OCI-LY1 (cell line): ENCODE measurements around the gene FAM156B.
"Not testable (repeated sequence)": the region's sequence is repeated elsewhere in the genome, so short reads cannot be mapped to it uniquely, and the experiment has no call there.

Source experiments
- H2AFZ ChIP-seq: fragments of 200-600 bp; sonication (generic), shearing (Covaris generic); 2 replicates; pipeline ENCODE4 v1.6.0; 2014; ENCODE audit warnings: antibody characterized with exemption, mild to moderate bottlenecking, low read length
- H3F3A ChIP-seq: fragments of 200-600 bp; sonication (generic), shearing (Covaris generic); 2 replicates; pipeline ENCODE4 v1.6.0; 2014; ENCODE audit warnings: mild to moderate bottlenecking, antibody characterized with exemption, low read length, moderate library complexity; ENCODE audit not compliant: insufficient read depth
- H3K27ac ChIP-seq: fragments of 200-600 bp; sonication (generic); 2 replicates; pipeline ENCODE4 v1.5.1; 2014; ENCODE audit warnings: low read length, mixed run types, mild to moderate bottlenecking, low read depth; ENCODE audit not compliant: poor library complexity, severe bottlenecking
- H3K27me3 ChIP-seq: fragments of 200-600 bp; sonication (generic); 2 replicates; pipeline ENCODE4 v1.6.0; 2014; ENCODE audit warnings: antibody characterized with exemption, mild to moderate bottlenecking, low read length, moderate library complexity; ENCODE audit not compliant: insufficient read depth
- H3K36me3 ChIP-seq: fragments of 200-600 bp; sonication (generic); 2 replicates; pipeline ENCODE4 v1.6.1; 2014; ENCODE audit warnings: mild to moderate bottlenecking, antibody characterized with exemption, low read length, moderate library complexity, mixed read lengths; ENCODE audit not compliant: insufficient read depth
- H3K4me1 ChIP-seq: fragments of 200-600 bp; sonication (generic); 2 replicates; pipeline ENCODE4 v1.5.1; 2014; ENCODE audit warnings: mild to moderate bottlenecking, low read length, moderate library complexity; ENCODE audit not compliant: insufficient read depth, severe bottlenecking
- H3K4me2 ChIP-seq: fragments of 200-600 bp; sonication (generic), shearing (Covaris generic); 2 replicates; pipeline ENCODE4 v1.6.1; 2014; ENCODE audit warnings: low read length
- H3K4me3 ChIP-seq: fragments of 200-600 bp; sonication (generic); 2 replicates; pipeline ENCODE4 v1.5.1; 2014; ENCODE audit warnings: low read length, low read depth, mild to moderate bottlenecking, mixed read lengths; ENCODE audit not compliant: poor library complexity, severe bottlenecking
- H3K79me2 ChIP-seq: fragments of 200-600 bp; shearing (Covaris generic); 2 replicates; pipeline ENCODE4 v1.6.1; 2016; ENCODE audit warnings: mixed run types, low read length, mixed read lengths; ENCODE audit not compliant: insufficient read depth
- H3K9ac ChIP-seq: fragments of 200-600 bp; sonication (generic), shearing (Covaris generic); 2 replicates; pipeline ENCODE4 v1.6.1; 2014; ENCODE audit warnings: mild to moderate bottlenecking, low read length, mixed read lengths
- H3K9me2 ChIP-seq: fragments of 200-600 bp; sonication (generic), shearing (Covaris generic); 2 replicates; pipeline ENCODE4 v1.6.1; 2014; ENCODE audit warnings: low read depth, mild to moderate bottlenecking, low read length, mixed read lengths
- H3K9me3 ChIP-seq: fragments of 200-600 bp; shearing (Covaris generic); 2 replicates; pipeline ENCODE4 v1.6.1; 2014; ENCODE audit warnings: low read length, mixed read lengths
- H4K20me1 ChIP-seq: fragments of 200-600 bp; sonication (generic), shearing (Covaris generic); 2 replicates; pipeline ENCODE4 v1.6.0; 2016; ENCODE audit warnings: mild to moderate bottlenecking, low read length; ENCODE audit not compliant: insufficient read depth
- EZH2 ChIP-seq: fragments of 200-600 bp; sonication (generic), shearing (Covaris generic); IDR thresholded peaks from 2 replicates; pipeline ENCODE4 v1.8.0; 2017; ENCODE audit warnings: borderline replicate concordance, mixed run types, mild to moderate bottlenecking, antibody characterized with exemption, low read length, moderate library complexity, mixed read lengths
- TF ChIP-seq, protein P1 (sequence below): fragments of 200-600 bp; sonication (generic), shearing (Covaris generic); IDR thresholded peaks from 2 replicates; pipeline ENCODE4 v1.5.1; 2017; ENCODE audit warnings: mild to moderate bottlenecking, antibody characterized with exemption, low read length, moderate library complexity, mixed read lengths

Gene FAM156B, protein sequence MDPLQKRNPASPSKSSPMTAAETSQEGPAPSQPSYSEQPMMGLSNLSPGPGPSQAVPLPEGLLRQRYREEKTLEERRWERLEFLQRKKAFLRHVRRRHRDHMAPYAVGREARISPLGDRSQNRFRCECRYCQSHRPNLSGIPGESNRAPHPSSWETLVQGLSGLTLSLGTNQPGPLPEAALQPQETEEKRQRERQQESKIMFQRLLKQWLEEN

DNA sequence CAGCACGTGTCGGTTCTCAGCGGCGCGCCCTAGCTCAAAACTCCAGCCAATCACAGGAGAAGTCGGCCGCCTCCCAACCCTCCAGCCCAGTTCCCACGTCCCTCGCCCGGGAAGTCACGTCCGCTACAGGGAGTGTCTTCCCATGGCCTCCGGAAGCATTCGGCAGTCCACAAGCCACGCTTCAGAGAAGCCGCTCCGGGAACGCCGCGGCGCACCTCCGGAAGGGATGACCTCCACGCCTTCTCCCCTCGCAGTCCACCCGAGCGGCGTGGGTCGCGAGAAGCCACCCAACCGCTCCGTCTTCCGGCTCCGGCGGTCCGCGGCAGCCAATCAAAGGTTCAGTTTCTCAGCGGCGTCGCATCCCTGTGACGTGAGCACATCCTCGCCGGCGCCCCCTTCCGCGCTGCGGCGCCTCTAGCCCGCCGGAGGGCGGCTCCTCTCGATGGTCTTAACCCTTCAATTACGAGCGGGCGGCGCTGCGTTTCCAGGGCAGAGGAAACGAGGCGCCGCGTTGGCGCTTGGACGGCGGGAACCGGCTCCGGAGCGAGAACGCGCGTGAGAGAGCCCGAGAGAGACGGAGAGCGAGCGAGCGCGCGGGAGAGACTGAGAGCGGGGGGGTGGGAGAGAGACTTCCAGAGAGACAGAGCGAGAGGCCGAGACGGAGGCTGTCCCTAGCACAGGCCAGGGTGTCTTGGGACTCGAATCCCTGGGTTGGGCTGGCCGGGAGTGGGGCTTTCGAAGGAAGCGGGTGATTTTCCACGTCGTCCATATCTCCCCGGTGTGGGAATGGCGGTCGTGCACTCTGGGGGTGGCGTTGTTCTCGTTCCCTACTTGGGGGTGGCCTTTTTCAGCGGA is at the start of gene FAM156B:
Gene FAM156B (plus strand): TSS at position 476 of the 855 bp plus-strand sequence. CDS start 9,896 bp downstream, outside the sequence.
- H3K4me1 ChIP-seq, H3K27me3 ChIP-seq: not testable (repeated sequence)

DNA sequence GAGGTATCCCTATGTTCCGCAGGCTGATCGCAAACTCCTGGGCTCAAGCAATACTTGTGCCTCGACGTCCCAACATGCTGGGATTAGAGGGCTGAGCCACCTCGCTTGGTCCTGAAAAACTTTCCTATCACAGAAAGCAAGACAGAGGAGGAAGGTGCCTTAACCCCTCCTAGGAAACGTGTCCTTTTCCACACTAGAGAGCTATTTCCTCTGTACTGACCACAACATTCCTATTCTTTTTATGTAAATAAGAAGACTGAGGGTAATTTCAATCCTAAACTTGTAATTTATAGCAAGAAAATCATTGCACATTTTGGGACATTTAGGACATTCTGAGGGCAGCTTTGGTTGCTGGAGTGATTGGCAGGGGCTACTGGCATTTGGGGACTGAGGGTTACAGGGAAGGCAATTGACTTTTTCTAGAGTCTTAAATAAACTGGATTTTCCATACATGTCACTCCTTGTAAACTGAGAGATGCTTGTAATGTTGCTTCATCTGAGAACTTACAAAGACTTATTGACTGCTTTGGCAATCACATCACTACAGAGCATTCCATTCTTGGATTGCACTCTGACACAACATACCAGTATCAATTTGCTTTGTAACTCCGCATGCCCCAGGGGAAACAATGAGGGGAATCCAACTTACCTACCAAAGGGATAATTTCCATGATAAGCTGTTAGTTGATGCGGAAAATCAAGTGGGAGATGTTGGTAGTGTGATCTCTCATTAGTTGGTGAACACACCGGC is 44.8 kb upstream of the FAM156B start:
- H4K20me1 ChIP-seq, result no peaks in the 10 kb centered on the region
- H3K27ac ChIP-seq, result no peak overlapping the region
- no peaks in the 10 kb centered on the region for H3K79me2 ChIP-seq
- no peak overlapping the region for H3K4me2 ChIP-seq
- no peak overlapping the region for H3K4me3 ChIP-seq
- H3K9me2 ChIP-seq, result no peaks in the 10 kb centered on the region
- no peak overlapping the region for H2AFZ ChIP-seq
- H3K4me1 ChIP-seq, result no peaks in the 10 kb centered on the region
- H3K36me3 ChIP-seq, result no peaks in the 10 kb centered on the region
- TF ChIP-seq, protein P1, sequence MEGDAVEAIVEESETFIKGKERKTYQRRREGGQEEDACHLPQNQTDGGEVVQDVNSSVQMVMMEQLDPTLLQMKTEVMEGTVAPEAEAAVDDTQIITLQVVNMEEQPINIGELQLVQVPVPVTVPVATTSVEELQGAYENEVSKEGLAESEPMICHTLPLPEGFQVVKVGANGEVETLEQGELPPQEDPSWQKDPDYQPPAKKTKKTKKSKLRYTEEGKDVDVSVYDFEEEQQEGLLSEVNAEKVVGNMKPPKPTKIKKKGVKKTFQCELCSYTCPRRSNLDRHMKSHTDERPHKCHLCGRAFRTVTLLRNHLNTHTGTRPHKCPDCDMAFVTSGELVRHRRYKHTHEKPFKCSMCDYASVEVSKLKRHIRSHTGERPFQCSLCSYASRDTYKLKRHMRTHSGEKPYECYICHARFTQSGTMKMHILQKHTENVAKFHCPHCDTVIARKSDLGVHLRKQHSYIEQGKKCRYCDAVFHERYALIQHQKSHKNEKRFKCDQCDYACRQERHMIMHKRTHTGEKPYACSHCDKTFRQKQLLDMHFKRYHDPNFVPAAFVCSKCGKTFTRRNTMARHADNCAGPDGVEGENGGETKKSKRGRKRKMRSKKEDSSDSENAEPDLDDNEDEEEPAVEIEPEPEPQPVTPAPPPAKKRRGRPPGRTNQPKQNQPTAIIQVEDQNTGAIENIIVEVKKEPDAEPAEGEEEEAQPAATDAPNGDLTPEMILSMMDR, result no peak
- no peaks in the 10 kb centered on the region for H3F3A ChIP-seq
- H3K9me3 ChIP-seq, result no peaks in the 10 kb centered on the region
- H3K27me3 ChIP-seq, result no peaks in the 10 kb centered on the region
- H3K9ac ChIP-seq, result no peak overlapping the region

More for the DNA sequence above, at the start of gene FAM156B:
- H3K27ac ChIP-seq, H3K36me3 ChIP-seq, H3K9ac ChIP-seq, H3K4me2 ChIP-seq, H2AFZ ChIP-seq, H3K9me2 ChIP-seq, H3K79me2 ChIP-seq, H4K20me1 ChIP-seq, H3F3A ChIP-seq, H3K4me3 ChIP-seq, H3K9me3 ChIP-seq: not testable (repeated sequence)

DNA sequence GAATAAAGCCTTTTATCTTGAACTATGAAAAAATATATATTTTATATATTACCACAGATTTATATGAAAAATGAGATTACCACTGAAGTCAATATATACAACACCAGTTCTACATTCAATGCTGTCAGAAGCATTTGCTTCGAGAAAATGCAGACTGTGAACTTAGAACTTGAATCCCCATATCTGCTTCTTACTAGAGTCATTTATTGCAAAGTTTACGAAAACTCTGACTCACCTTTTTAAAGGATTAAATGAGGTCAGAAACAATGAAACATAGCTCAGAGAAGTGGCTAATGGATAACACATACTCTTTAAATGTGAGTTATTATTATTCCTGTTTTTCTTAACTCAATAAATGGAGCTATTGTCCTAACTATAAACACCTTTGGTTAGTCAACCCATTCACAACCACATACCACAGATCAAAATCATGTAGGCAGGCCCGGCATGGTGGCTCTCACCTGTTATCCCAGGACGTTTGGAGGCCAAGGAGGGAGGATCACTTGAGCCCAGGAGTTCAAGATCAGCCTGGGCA is 40.1 kb upstream of the FAM156B start:
- not testable (repeated sequence) for H3K9ac ChIP-seq, H3K9me3 ChIP-seq, H3K27me3 ChIP-seq, H3K9me2 ChIP-seq, H3K36me3 ChIP-seq, H3K4me1 ChIP-seq, H3K4me3 ChIP-seq, H3K27ac ChIP-seq, H3F3A ChIP-seq, H2AFZ ChIP-seq, H3K4me2 ChIP-seq, H4K20me1 ChIP-seq, H3K79me2 ChIP-seq

DNA sequence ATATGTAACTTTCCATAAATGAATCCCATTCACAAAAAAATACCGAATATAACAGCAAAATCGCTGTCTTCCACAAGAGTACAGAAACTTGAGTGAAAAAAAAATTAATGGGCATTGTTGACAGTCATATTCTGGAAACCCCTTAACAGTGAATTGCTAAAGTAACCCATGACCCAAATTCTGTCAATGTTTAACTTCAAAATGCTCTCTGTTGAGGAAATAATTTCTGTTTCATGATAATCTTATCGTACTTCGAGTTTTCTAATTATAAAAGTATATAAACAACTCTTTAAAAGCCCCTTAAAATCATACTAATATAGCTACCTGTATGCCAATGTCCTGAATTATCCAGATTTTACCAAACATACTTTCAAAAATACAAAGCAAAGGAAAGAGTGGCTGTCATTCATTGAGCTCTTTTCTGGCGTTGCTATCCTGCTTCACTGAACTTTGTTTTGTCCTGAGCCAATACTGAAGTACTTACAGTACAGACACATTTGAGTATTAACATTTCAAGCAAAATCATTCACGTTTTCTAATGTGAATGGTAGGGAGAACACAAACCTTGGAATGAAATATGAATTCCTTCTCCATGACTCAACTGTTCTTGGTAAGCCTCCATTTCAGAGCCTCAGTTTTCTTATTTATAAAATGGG is 31.7 kb upstream of the FAM156B start:
- TF ChIP-seq, protein P1, result no peak
- no peak for TF ChIP-seq EZH2
- H3F3A ChIP-seq, result no peaks in the 10 kb centered on the region
- no peak overlapping the region for H2AFZ ChIP-seq
- H4K20me1 ChIP-seq, result no peaks in the 10 kb centered on the region
- no peak overlapping the region for H3K4me3 ChIP-seq
- H3K4me2 ChIP-seq, result no peak overlapping the region
- no peaks in the 10 kb centered on the region for H3K27me3 ChIP-seq
- H3K79me2 ChIP-seq, result no peaks in the 10 kb centered on the region
- no peaks in the 10 kb centered on the region for H3K9me2 ChIP-seq
- no peak overlapping the region for H3K27ac ChIP-seq
- no peaks in the 10 kb centered on the region for H3K36me3 ChIP-seq
- H3K9me3 ChIP-seq, result no peaks in the 10 kb centered on the region
- H3K4me1 ChIP-seq, result no peaks in the 10 kb centered on the region
- H3K9ac ChIP-seq, result no peak overlapping the region
